Epithelial cell of proximal tubule (primary cell): ENCODE results near the gene CENPN. TPM values are rescaled to one million over a fixed set of nuclear protein-coding genes. Genes with fewer than 3 reads are reported as not detected.

Source experiments
- DNase-seq: peaks from one replicate; pipeline ENCODE4 v3.0.0-alpha.2; 2011; ENCODE audit warnings: low read depth
- H3K4me3 ChIP-seq: 2 replicates; pipeline ENCODE4 v1.5.1; 2011; ENCODE audit warnings: low read depth, mild to moderate bottlenecking, low read length
- total RNA-seq: library from RNA; depleted of rRNA; stranded (reverse); fragments of >200 nt; gene quantifications from 2 replicates; pipeline ENCODE4 v1.2.3, GENCODE V29; 2015
- TF ChIP-seq, protein P1 (sequence below): conservative IDR thresholded peaks from 2 replicates; pipeline ENCODE4 v1.5.1; 2012; ENCODE audit warnings: low read depth, mild to moderate bottlenecking, low read length

Gene CENPN
- total RNA-seq, 1 donor from 2014 or later = 49.2 TPM

DNA sequence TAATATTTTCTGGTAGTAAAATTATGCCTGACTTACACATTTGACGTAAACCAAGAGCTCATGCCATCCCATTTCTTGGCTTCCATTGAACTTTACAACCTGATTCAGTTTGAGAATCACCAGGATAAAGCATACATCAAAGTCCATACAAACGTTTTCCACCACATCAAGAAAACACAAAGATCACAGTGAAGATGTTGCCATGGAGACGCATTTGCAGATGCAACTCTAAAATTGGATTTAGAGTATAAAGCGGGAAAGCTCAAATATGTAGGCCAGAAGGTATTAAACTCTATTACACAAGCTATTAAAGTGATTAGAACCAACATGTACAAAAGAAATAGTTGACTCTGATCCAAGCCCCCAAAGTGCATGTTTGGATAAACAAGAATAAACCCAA, 59.7 kb downstream of the CENPN start:
- DNase-seq = no peak
- no peak overlapping the region for H3K4me3 ChIP-seq
- TF ChIP-seq, protein P1, sequence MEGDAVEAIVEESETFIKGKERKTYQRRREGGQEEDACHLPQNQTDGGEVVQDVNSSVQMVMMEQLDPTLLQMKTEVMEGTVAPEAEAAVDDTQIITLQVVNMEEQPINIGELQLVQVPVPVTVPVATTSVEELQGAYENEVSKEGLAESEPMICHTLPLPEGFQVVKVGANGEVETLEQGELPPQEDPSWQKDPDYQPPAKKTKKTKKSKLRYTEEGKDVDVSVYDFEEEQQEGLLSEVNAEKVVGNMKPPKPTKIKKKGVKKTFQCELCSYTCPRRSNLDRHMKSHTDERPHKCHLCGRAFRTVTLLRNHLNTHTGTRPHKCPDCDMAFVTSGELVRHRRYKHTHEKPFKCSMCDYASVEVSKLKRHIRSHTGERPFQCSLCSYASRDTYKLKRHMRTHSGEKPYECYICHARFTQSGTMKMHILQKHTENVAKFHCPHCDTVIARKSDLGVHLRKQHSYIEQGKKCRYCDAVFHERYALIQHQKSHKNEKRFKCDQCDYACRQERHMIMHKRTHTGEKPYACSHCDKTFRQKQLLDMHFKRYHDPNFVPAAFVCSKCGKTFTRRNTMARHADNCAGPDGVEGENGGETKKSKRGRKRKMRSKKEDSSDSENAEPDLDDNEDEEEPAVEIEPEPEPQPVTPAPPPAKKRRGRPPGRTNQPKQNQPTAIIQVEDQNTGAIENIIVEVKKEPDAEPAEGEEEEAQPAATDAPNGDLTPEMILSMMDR = no peak

DNA sequence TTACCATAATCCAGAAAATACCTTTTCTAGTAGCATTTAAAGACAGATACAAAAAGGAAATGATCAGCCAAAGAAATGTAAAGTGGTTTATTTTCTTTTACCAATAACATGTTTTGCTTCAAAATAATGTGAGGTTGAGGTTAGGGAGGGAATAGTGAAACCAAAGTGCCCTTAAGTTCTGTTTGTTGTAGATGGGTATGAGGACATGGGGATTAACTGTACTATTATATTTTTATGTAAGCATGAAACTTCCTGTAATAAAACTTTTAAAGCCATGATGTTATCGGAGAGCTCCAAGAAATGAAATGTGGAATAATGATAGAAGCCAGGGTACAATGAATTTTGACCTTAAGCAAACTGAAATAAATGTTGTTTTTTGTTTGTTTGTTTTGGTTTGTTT, 60.2 kb downstream of the CENPN start:
- H3K4me3 ChIP-seq = no peak overlapping the region
- TF ChIP-seq, protein P1 = no peak
- DNase-seq = no peak

DNA sequence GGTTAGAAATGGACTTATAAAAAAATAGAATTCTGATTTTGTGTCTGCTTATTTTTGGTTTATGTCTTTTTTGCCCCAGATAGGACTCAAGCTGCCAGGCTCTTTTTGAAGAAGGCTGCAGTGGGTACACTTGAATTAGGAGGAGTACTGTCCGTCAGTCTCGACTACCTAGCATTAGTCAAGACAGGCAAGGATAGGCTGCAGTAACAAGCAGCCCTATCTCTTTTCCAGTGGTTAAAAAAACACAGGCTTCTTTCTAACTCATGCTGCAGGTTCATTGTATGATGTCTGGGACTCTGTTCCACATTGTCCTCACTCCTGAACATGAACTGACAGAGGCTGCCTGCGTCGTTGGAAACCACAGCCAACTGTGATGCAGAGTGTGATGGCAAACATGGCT, 62.0 kb downstream of the CENPN start:
- TF ChIP-seq, protein P1 = no peak
- H3K4me3 ChIP-seq = no peak overlapping the region
- no peak for DNase-seq

DNA sequence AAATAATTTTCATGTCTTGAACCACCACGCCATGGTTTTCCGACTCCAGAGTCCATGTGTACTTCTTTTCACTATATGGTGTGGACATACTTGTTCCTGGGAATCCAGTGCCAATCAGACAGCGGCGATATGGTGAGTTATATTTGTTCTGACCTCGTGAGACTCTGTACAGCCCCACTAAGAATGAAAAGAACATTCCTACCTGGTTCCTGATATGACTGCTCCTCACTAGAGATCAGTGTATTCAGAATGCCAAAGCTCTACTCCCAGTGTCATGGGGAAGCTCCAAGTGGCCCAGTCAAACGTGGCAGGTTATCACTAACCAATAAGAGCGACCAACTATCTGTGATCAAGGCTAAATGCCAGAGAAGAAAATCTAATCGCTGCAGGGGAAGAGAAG, 64.0 kb downstream of the CENPN start:
- no peak for DNase-seq
- no peak overlapping the region for H3K4me3 ChIP-seq
- TF ChIP-seq, protein P1 = no peak

DNA sequence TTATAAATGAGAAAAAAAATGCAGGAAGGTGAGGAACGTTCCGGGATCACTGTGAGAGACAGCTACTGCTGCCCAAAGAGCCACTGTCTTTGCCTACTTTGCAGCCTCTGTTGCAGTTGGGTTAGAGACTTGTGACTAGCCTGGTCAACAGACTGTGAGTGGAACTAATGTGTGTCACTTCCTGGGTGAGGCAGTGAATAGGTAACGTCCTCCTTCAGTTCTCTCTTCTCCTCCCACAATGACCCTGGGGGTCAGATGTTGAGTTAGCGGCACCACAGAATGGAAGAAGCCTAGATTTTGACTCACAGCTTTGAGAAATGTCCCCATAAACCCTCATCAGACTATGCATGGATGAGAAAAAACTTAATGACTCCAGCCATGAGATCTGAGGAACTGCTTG, 64.8 kb downstream of the CENPN start:
- H3K4me3 ChIP-seq = no peak overlapping the region
- DNase-seq = peak; percentile 71
- TF ChIP-seq, protein P1 = no peak

DNA sequence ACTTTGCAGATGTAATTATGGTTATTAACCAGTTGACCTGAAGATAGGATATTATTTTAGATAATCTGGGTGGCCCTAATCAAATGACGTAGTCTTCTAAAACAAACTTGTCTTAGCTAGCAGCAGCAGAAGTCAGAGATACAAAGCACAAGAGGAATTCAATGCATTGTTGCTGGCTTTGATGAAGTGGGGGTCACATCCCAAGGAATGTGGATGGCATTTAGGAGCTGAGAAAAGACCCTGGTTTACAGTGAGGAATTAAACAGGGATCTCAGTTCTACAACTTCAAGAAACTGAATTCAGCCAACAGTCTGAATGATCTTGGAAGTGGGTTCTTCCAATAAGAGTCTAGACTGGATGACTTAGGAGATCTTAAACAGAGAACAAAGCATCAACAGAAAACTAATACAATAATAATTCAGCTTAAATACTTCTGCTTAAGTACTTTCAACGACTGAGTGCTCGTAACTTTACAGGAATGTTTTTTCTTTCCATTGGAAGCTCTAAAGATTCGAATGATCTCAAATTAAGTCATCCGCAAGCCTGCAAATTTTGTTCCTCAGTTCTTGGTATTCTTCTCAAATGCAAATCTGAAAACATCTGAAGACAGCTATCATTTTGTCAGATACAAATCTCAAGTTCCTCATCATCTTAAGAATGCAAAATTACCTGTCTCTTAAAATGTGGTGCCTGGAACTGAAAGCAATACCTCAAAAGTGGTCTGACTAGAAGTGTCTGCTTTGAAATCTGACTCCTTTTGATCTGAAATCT, 66.7 kb downstream of the CENPN start:
- no peak overlapping the region for H3K4me3 ChIP-seq
- TF ChIP-seq, protein P1 = no peak
- no peak for DNase-seq

DNA sequence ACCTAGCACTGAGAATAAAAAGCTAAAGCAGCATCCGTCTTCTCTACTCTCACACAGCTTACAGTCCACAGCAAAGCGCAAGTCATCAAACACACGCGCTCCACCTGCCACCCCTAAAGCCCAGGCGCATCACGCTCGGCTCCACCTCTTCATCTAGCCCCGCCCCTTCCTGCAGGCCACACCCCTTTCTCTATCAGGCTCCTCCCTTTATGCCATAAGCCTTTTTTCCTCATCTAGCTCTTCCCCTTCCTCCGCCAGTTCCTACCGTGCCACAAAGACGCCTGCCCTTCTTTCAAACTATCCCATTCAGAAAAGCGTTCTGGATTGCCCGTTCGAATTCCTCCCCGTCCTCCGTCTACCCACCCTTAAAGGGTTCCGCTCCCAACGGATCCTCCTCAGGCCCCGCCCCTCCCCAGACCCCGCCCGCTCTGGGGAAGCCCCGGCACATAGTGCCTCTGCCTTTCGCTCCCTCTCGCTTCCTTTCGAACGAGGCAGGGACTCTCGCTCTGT, 69.6 kb downstream of the CENPN start:
- TF ChIP-seq, protein P1 = no peak
- peak overlapping the region; percentile 89 for H3K4me3 ChIP-seq
- peak; percentile 51 for DNase-seq
